Vagina (tissue), 2 donors: Measurements from ENCODE around the gene PTRHD1.

Experiments
- CTCF ChIP-seq, 3 experiments: fragments of 450-650 bp in 2 of 3; fragments of 200-600 bp in 1 of 3; sonication (generic) in 1 of 3; IDR thresholded peaks; one replicate each; pipeline ENCODE4 v1.5.1; 2017 to 2019; ENCODE audit warnings: antibody characterized with exemption in 3 of 3, mild to moderate bottlenecking in 2 of 3, moderate library complexity in 2 of 3
- POLR2AphosphoS5 ChIP-seq, 2 donors: sonication (generic); formaldehyde crosslinking; IDR thresholded peaks; one replicate each; pipeline ENCODE4 v1.9.0; 2017; ENCODE audit warnings: antibody characterized with exemption in 2 of 2, mild to moderate bottlenecking in 2 of 2, low read depth in 1 of 2; ENCODE audit not compliant: insufficient read depth in 1 of 2

GRCh38 chr2:24792542-24792873 lies 683 bp downstream of the PTRHD1 start:
- TF ChIP-seq POLR2AphosphoS5 (IDR thresholded peaks at IDR 0.05; ENCODE audit: insufficient read depth in 1 of 2, low read depth in 1 of 2) (no peak), CTCF (IDR thresholded peaks at IDR 0.05) (no peak)
